EH (cell line): ENCODE results near the gene NKX1-1.
A peak's percentile ranks its signal among the peaks of the same experiment; 100 is the strongest.

Experiments used
- DNase-seq: peaks from one replicate; pipeline ENCODE4 v3.0.0-alpha.2; 2015; ENCODE audit warnings: low read depth

NKX1-1 gene

DNA sequence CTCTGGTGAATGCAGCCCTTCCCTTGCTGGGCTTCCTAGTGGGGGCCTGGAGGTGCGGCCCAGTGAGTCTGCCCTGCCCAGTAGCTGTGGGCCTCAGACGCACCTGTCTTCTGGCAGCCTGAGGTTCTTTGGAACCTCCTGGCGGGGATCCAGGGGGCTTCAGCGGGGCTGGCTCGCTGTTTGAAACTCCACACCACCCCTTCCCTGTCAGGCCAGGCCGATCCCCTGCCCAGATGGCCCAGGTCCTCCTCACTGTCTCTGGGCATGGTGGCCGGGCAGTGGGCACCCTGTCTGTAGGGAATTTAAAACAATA is 10.7 kb upstream of the NKX1-1 start:
- no peak for DNase-seq

DNA sequence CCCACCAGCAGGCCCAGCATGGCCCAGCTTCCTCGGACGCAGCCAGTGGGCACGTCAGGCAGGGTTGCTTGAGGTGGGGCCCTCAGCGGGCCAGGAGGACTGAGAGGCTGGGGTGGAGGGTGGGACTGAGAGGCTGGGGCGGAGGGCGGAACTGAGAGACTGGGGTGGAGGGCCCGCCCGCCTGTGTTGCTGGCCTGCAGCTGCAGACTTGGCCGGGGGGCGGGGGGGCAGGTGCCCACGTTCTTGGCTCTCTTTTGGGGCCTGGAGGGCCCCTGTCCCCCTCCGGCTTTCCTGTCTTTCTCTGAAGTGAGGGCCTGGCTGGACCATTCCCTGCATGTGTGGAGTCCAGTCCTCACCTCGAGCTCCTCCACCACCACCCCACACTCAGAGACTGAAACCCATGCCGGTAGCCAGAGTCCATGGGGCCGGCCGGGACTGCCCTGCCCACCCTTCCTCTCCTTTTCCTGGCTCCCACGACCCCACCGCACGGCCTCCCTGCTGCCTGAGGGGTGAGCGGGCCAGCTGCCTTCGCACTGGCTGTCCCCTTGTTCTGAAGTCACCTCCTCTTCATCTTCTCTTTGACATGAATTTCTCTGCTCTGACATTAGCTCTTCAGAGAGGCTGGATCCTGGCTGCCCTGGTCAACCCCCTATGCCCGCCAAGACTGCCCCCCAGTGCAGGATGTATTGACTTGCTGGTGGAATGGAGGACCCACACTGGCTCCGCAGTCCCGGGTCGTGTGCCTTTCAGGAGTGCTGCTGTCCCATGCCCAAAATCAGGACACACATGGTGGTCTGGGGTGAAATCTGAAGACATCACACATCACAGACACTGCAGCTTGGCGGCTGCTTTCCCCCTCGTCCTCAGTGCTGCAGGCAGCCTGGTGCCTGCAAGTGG is 10.1 kb upstream of the NKX1-1 start:
- no peak for DNase-seq

GRCh38 chr4:1415681-1415981 is 9.4 kb upstream of the NKX1-1 start:
- DNase-seq = no peak

- no peak for DNase-seq
Measured at GRCh38 chr4:1414831-1415680, 8.8 kb upstream of the NKX1-1 start.

DNA sequence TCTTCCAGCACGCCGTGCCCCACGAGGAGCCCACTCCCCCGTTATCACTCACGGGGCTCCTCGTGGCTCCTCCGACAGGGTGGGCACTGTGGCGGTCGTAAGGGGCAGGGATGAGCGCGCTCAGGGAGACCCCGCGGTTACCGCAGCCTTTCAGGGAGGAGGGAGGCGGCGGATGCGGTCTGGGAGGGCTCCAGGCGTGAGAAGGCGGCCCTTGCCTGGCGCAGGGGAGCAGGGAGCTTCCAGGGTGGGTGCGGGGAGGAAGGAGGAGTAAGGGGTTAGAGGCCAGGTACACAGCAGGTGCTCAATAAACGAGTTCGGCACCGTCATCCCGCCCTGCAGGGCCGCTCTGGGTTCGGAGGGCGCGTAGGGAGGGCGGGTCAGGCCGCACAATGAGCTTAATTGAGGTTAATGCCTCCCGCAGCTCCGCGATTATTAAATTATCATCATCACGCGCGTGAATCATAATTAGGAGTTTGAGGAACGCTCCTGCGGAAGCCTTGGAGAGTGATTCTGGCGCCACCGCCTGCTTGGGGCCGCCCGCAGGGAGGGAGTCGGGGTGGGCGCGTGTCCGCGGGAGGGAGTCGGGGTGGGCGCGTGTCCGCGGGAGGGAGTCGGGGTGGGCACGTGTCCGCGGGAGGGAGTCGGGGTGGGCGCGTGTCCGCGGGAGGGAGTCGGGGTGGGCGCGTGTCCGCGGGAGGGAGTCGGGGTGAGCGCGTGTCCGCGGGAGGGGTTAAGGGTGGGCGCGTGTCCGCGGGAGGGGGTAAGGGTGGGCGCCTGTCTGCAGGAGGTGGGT is 7.6 kb upstream of the NKX1-1 start:
- no peak for DNase-seq

GRCh38 chr4:1413204-1413663 is 7.0 kb upstream of the NKX1-1 start:
- DNase-seq = no peak

DNA sequence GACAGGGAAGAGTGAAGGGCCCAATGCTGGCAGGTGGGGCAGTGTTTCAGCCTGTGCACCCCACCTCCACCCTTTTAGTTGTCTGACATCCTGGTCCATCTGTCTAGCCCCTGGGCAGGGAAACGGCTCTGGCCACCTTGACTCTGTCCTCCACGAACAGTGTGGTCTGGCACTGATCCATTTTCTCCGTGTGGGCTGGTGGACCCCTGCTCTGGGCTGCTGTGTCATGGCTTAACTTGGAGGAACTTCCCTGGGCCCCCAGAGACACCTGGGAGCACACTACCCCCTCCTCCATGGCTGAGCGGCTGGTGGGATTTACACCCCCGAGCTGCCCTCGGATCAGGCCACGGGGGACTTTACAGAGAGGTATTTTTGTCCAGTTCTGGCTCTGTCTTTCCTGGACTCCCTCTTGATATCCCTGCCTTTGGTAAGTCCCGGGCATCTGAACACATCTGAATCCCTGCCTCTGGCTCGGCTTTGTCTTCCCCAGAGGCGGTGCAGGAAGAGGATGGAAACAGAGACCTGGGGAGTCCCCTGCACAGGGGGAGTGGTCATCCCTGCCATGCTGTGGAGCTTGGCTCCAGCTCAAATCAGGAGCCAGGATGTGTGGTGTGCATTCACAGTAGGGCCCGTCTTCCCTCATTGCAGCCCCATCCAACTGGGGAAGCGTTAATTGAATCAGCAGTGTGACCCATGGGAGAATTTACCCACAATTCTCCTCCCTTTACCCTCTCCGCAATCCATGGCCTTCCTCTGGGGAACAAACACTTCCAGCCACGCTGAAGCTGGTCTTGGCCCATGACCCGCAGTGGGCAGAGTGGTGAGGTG is 6.3 kb upstream of the NKX1-1 start:
- DNase-seq = no peak

DNA sequence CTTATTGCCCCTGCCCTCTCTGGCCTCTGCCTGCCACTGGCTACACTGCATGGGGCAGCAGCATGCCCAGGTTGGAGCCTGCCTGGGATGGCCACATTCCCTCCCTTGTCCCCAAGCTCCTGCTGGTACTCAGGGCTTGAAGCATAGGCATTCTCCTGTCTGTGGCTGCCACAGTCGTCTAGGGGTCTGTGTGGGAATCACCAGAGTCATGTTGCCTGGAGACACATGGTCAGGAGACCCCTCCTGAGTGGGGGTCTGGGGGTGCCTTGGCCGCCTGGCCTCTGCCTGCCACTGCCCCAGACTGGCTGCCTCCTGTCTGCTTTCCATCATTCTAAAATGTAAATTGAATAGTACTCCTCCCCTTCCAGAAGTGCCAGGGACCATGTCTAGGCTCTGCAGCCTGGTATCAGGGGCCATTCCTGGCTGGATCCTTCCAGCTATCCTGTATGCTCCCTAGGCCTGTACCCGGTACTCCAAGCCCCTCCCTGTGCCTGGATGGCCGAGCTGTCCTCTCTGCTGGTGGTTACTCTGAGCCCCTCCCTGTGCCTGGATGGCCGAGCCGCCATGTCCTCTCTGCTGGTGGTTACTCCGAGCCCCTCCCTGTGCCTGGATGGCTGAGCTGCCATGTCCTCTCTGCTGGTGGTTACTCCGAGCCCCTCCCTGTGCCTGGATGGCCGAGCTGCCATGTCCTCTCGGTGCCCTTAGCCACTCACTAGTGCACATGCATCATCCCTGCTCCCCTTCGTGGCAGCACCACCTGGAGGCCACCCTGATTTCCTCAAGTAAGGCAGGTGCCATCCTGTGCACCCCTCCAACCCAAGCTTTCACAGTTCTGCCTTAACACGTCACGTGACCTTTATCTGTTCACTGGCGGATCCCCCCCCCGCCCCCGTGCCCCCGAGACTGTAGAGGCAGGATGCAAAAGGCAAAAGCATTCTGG is 5.5 kb upstream of the NKX1-1 start:
- no peak for DNase-seq

DNA sequence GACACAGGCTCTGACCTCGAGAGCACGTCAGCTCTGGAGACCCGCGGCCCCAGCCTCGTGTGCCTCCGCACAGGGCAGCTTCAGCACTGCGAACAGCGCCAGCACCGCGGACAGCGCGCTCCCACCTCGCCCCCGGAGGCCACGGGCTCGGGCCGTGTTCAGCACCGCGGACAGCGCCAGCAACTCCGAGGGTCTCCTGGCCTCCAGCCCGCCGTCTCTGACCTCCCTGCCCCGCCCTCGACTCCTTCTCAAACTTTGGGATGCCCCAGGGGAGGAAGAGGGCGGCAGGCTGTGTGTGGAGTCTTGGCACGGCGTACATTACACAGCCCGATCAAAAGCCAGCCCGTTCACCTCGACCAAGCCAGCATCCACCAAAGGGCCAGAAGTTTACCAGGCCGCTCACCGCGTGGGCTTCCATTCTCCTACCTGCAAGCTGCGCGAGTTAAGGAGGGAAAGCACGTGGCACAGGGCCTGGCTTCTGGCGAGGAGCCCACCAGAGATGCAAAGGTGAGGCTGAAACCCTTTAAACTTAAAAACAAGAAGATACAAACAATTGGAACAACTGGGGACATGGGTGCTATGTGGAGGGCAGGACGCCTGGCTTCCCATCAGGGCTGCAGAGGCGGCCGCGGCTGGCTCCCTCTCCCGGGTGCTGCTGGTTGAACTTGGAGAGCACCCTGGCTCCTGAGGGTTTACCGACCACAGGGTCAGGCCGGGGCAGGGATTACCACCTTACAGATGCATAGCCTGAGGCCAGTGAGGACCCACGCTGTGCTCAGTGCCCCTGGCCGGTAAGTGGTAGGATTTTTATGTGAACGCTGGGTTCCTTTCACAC is 4.5 kb upstream of the NKX1-1 start:
- DNase-seq = peak; percentile 57

DNA sequence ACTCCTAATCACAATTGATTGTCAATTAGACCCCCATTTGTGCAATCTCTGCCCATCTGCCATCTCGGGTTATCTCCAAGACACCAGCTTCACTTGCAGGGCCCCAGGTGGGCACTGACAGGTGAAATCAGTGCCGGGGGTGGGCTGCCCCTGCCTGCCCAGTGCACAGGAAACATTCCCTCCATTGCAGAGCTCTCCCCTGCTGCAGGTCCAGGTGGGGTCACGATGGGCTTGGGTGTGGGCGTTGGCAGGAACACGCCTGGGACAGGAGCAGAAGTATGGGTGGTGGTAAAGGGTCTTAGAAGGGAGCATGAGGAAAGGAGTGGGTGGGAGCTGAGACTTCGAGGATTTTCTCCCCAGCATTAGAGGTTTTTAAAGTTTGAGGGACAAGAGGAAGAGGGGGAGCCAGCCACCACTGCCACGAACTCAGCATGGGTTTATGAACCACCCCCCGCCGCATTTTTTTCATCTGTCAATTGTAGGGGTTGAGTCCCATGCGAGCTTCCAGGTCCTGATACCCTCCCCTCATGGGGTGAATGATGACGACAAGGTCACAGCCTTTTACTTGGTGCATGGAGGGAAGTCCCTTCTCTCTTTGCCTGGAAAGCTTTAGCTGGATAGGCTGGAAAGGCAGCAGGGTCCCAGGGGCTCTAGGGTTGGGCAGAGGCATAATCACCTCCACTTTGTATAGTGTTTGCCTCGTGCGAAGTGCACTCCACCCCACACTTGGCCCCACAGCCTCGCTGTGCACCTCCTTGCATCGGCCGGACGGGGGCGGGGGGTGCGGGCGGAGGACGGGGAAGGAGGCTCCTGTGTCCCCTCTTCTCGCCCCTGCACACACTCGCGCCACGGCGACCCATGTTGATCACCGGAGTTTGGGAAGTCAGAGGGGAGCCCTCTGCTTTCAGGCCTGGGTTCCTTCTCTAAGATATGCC is 3.5 kb upstream of the NKX1-1 start:
- no peak for DNase-seq

- no peak for DNase-seq
Measured at GRCh38 chr4:1409079-1409478, 2.8 kb upstream of the NKX1-1 start.

DNA sequence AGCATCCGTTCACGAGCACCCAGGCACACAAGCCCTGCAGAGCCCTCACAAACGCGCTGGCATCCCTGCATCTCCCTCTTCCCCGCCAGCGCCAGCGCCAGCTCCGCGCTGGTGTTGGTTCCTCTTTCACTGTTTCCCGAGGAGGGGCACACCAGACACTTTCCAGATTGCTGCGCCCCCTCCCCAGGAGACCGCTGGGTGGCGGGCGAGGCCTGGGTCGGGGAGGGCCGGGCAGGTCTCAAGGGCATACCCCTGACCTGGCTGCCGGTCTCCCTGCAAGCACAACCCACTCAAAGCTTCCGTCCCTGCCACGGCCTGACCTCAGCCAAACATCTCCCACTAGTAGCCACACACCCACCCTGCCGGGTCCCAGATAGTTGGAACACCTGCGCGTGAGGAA is 2.2 kb upstream of the NKX1-1 start:
- no peak for DNase-seq

DNA sequence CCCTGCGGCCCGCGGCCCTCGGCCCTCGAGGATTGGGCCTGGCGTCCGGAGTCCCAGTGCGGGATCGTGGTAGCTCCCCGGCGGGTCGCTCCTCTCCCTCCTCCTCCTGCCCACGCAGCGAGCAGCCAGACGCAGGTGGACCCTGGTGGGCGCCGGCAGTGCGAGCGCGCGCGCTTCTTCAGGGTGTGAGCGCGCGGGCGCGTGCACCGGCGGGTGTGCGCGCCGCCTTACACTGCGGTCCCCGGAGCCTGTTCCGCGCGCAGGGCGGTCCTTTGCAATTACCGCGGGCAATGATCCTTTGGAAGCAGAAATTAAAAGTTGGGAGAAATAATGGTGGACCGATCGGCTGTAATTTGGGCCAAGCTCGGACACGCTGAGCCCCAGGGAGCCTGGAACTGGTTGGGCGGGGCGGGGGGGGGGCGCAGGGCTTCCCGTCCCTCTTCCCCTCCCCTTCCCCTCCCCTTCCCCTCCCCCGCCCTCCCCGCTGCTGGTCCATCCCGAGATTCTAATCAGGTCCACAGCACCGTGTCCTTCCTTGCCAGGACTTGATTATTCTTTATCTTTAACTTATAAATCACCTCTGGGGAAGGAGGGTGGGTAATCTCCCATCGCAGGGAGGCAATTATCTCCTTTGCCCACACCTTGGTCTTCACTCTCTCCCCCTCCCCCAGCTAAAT is 1.6 kb upstream of the NKX1-1 start:
- DNase-seq = no peak

GRCh38 chr4:1406981-1407656 is 877 bp upstream of the NKX1-1 start:
- no peak for DNase-seq

DNA sequence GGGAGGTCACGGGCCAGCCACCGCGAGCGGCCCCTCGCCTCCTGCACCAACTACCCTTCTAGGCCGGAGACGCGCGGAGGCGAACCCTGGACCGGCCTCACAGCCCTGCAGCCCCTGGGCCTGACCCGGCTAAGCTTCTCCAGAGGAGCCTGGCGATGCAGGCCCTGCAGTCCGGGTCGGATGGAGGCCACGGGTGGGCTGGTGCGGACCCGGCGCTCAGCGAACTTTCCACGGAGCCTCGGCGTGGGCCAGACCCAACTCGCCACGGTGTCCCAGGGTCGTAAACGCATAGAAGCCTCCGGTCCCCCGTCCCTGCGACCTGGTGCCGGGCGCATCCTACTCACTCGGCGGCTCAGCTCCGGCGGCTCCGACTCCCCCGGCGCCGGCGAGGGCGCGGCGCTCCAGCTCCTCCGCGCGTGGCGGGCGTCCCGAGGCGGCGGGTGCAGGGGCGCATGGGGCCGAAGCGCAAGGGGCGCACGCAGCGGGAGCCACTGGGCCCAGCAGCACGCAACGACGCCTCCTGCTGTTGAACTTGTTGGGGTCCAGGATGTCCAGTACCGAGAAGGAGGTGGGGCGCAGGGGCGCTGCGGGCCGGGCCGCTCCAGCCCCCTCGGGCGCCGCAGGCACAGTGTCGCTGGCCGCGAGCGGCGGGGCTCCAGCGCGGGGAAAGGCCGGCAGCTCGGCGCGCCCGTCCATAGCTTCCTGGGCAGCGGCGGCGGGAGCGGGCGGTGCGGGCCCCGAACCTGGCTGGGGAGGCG is 427 bp downstream of the NKX1-1 start:
- DNase-seq = no peak

DNA sequence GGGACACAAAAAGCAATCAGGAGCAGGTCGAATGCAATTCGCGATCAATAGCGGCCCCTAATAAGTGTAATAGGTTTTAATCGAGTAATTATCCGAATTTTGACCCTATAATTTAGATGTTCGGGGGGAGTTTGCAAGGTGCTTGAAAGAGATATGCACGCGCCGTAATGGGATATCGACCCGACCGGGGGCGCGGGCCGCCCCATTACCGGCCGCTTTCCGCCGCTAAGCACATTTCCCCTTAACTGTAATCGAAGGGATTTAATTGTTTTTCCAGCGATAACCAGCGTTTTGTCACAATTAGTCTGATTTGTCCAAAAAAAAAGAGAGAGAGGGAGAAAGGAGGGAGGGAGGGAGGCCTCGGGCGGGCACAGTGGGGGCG is 997 bp downstream of the NKX1-1 start:
- no peak for DNase-seq
